ENCODE results near the gene WDR72. TPM values are rescaled to one million over a fixed set of nuclear protein-coding genes. Genes with fewer than 3 reads are reported as not detected.
"Not testable (repeated sequence)": the region's sequence is repeated elsewhere in the genome, so short reads cannot be mapped to it uniquely, and the experiment has no call there.

Gene WDR72
- total RNA-seq, 4 donors from 2014 or later, result 0.04 to 0.73 (median 0.08) TPM; not detected in 1

DNA sequence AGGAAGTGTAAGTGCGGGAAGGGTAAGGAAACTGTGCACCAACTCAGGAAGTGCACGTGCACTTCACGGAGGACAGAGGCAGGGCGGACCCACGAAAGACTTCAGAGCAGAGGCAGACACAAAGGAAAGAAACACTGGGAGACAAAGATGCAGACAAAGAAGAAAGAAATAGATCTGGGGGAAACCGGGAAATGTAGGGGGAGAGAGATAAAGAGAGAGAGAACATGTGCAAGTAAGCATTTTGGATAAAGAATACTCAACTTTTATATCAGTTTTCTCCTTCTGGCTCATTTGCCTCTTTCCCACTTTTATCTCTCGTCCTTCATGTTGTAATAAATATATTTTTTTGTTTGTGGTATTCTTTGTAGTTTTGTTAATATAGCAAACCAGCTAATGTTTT lies 204.2 kb downstream of the WDR72 start:
- Histone ChIP-seq H3K9me3 (no peaks in the 10 kb centered on the region), H3K4me1 (no peaks in the 10 kb centered on the region), H3K27ac (no peak overlapping the region), H3K4me3 (no peak overlapping the region), H3K36me3 (no peaks in the 10 kb centered on the region), H3K27me3 (no peaks in the 10 kb centered on the region)
- no peak for TF ChIP-seq POLR2A (IDR thresholded peaks at IDR 0.05)
- TF ChIP-seq, protein P1, sequence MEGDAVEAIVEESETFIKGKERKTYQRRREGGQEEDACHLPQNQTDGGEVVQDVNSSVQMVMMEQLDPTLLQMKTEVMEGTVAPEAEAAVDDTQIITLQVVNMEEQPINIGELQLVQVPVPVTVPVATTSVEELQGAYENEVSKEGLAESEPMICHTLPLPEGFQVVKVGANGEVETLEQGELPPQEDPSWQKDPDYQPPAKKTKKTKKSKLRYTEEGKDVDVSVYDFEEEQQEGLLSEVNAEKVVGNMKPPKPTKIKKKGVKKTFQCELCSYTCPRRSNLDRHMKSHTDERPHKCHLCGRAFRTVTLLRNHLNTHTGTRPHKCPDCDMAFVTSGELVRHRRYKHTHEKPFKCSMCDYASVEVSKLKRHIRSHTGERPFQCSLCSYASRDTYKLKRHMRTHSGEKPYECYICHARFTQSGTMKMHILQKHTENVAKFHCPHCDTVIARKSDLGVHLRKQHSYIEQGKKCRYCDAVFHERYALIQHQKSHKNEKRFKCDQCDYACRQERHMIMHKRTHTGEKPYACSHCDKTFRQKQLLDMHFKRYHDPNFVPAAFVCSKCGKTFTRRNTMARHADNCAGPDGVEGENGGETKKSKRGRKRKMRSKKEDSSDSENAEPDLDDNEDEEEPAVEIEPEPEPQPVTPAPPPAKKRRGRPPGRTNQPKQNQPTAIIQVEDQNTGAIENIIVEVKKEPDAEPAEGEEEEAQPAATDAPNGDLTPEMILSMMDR (IDR thresholded peaks at IDR 0.05), result no peak
- no peak for DNase-seq
- WGBS, 2 donors, result 43 to 51% methylated on average over 7 of the region's 7 CpGs
- intact Hi-C loops (cut with DNase I), result no loop called here

- Histone ChIP-seq H3K27ac (no peak overlapping the region), H3K4me3 (no peak overlapping the region), H3K4me1 (no peaks in the 10 kb centered on the region), H3K36me3 (no peaks in the 10 kb centered on the region), H3K27me3 (no peaks in the 10 kb centered on the region), H3K9me3 (no peaks in the 10 kb centered on the region)
- 43 to 51% methylated on average over 3 of the region's 3 CpGs for WGBS, 2 donors
- intact Hi-C loops (cut with DNase I), result no loop called here
- TF ChIP-seq, protein P1 (IDR thresholded peaks at IDR 0.05), result no peak
- no peak for TF ChIP-seq POLR2A (IDR thresholded peaks at IDR 0.05)
- no peak for DNase-seq
These were observed 209.7 kb downstream of the WDR72 start for GRCh38 chr15:53549697-53550305.

- Histone ChIP-seq H3K4me3 (no peak overlapping the region), H3K27ac (no peak overlapping the region), H3K27me3 (no peaks in the 10 kb centered on the region), H3K4me1 (no peaks in the 10 kb centered on the region), H3K9me3 (no peaks in the 10 kb centered on the region), H3K36me3 (no peaks in the 10 kb centered on the region)
- TF ChIP-seq, protein P1 (IDR thresholded peaks at IDR 0.05), result no peak
- WGBS, 2 donors, result 33 to 46% methylated on average over 4 of the region's 4 CpGs
- intact Hi-C loops (cut with DNase I), result no loop called here
- DNase-seq, result no peak
These were observed 211.2 kb downstream of the WDR72 start for GRCh38 chr15:53548236-53548635.

DNA sequence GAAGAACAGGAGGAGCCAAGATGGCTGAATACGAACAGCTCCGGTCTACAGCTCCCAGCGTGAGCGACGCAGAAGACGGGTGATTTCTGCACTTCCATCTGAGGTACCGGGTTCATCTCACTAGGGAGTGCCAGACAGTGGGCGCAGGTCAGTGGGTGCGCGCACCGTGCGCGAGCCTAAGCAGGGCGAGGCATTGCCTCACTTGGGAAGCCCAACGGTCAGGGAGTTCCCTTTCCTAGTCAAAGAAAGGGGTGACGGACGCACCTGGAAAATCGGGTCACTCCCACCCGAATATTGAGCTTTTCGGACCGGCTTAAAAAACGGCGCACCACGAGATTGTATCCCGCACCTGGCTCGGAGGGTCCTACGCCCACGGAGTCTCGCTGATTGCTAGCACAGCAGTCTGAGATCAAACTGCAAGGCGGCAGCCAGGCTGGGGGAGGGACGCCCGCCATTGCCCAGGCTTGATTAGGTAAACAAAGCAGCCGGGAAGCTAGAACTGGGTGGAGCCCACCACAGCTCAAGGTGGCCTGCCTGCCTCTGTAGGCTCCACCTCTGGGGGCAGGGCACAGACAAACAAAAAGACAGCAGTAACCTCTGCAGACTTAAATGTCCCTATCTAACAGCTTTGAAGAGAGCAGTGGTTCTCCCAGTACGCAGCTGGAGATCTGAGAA lies 218.7 kb downstream of the WDR72 start:
- H3K9me3 ChIP-seq; DNase-seq; H3K27ac ChIP-seq; H3K4me3 ChIP-seq; H3K36me3 ChIP-seq; H3K27me3 ChIP-seq; intact Hi-C loops (cut with DNase I); H3K4me1 ChIP-seq: not testable (repeated sequence)
- 81 to 91% methylated on average over 12 to 17 of the region's 34 CpGs for WGBS, 2 donors

DNA sequence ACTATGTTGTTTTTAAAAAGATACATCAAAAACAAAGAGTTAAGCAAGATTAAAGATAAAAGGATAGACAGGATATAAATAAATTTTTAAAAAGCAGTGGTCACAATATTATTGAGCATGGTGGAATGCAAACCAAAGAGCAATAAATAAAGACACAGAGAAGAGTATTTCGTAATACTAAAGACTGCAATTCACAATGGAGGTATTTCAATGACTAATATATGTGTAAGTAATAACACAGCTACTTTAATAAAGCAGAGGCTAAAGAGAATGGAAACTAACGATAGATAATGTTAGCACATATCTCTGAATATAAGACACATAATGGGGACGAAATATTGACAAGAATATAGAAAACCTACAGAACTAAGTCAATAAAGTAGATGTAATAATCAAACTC lies 219.6 kb downstream of the WDR72 start:
- no peak overlapping the region for H3K27ac ChIP-seq
- WGBS, 2 donors, result 61 to 68% methylated on average over 3 of the region's 3 CpGs
- H3K27me3 ChIP-seq, result no peaks in the 10 kb centered on the region
- TF ChIP-seq POLR2A (IDR thresholded peaks at IDR 0.05), result no peak
- TF ChIP-seq, protein P1 (IDR thresholded peaks at IDR 0.05), result no peak
- no peaks in the 10 kb centered on the region for H3K36me3 ChIP-seq
- H3K4me1 ChIP-seq, result no peaks in the 10 kb centered on the region
- no peak for DNase-seq
- no peaks in the 10 kb centered on the region for H3K9me3 ChIP-seq
- H3K4me3 ChIP-seq, result no peak overlapping the region
- intact Hi-C loops (cut with DNase I), result no loop called here
